HG03378 (cell line): Measurements from ENCODE around the gene CYBC1.
A peak's percentile ranks its signal among the peaks of the same experiment; 100 is the strongest.

Experiments used
- ATAC-seq: cut with Tn5 transposase; IDR thresholded peaks from one replicate; pipeline ENCODE4 v1.9.1; 2021; ENCODE audit warnings: mild to moderate bottlenecking, moderate library complexity; ENCODE audit not compliant: unreplicated experiment

Gene CYBC1

GRCh38 chr17:82450357-82451106 is at the start of gene CYBC1:
Gene CYBC1, minus strand, starts transcription at chr17:82450752. Its CDS starts 1,498 bp downstream, at chr17:82449254.
- peak; percentile 37 for ATAC-seq

DNA sequence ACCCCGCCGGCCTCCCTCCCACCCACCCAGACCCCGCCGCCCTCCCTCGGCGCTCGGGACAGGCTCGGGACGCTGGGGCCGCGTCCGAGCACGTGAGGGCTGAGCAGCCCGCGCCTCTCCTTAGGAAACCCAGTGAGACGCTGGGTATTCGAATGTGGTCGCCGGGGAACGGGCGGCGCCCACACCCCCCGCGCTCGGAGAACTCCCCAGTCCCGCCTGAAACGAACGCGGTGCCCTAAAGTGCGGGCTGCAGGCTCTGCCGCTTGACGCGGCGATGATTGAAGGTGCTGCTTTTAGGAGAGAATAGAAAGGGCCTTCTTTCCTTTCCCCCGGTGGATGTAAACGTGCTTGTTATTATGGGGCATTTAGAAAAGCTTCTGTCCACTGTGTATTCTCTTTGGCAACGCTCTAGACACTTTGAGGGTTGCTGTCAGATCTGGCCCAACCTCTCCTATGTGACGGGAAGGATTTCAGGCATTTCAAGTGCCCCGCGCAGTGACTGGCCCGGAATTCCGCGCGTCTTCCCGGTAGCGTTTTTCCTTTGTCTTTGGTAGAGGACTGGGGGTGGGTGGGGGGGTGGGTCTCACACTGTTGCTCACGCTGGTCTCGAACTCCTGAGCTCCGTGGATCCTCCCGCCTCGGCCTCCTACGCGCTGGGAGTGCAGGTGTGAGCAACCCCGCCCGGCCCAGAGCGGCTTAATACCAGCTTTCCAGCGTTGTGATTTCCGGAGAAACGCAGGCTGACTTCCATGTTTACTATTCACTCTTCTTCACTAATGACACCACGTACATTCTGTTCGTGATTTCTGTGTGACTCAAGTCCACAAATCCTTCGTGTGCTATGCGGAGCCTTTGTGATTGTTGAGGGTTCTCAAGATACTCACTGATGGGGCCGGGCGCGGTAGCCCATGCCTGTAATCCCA is 47.2 kb upstream of the CYBC1 start:
- no peak for ATAC-seq

DNA sequence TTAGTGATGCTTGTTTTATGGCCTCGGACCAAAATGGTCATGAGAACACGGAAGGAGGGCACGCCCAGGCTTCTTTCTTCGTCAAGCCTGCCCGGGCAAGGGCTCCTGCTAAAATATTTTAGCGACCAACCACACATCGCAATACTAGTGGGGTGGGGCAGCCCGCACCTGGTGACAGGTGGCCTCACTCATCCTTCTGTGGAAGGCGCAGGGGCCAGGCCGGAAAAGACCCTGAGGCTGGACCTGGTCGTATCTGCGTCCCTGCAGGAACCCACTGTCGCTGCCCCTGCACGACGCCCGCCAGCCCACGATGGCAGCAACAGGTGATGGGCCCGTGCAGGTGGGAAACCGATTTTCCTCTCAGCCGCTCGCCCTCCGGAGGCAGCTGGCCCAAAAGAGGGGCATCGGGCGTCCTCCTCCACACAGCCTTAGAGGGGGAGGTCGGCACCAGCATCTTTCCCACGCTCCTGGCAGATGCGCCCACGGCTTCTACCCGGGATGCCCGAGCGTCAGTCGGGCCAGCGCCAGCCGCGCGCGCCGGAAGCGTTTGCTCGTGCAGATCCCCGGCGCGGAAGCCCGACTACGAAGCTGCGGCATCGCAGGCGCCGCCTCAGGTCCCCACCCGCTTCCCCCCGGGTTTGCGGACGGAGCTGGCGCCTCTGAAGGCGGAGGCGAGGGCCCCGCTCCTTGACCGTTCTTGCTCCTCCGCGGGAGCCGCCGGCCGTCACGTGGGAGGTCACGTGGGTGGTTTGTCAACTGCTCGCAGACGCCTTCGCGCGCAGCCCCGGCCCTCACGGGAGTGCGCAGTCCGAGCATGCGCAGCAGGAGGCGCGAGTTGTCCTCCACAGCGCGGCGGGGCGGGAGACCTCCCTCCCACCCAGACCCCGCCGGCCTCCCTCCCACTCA is 46.2 kb upstream of the CYBC1 start:
- ATAC-seq = peak; percentile 46

DNA sequence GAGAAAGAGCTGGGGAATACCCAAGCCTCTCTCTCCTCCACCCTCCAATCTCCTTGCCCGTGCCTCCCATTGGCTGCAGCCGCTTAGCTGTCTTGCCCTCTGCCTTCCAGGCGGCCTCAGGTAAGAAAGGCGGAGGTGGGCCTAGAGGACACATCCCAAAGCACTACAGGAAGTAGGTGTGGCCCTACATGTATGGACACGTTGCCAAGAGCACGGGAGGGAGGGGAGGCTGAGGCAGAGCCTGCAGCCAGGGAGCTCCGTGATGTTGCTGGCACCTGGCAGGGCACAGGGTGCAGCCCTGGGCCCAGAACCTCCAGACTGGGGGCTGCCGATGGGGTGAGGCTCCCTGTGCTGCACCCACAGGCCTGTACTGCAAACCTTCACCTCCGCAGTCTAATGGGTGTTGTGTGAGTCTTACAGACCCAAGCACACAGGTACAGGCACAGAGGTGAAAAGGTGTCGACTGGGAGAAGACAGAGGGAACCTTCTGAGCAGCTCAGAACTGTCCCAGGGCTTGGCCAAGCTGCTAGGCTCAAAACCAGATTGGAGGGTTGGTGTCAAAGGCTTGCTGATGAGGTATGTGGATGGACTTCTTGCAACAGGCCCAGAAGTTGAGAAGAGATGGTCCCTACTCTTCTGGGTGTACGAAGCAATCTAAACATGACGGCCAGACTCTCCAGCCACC is 45.4 kb upstream of the CYBC1 start:
- ATAC-seq = no peak

- peak; percentile 42 for ATAC-seq
Observed at GRCh38 chr17:82494236-82495055, 43.9 kb upstream of the CYBC1 start.

- no peak for ATAC-seq
Observed at GRCh38 chr17:82493226-82493781, 42.8 kb upstream of the CYBC1 start.

DNA sequence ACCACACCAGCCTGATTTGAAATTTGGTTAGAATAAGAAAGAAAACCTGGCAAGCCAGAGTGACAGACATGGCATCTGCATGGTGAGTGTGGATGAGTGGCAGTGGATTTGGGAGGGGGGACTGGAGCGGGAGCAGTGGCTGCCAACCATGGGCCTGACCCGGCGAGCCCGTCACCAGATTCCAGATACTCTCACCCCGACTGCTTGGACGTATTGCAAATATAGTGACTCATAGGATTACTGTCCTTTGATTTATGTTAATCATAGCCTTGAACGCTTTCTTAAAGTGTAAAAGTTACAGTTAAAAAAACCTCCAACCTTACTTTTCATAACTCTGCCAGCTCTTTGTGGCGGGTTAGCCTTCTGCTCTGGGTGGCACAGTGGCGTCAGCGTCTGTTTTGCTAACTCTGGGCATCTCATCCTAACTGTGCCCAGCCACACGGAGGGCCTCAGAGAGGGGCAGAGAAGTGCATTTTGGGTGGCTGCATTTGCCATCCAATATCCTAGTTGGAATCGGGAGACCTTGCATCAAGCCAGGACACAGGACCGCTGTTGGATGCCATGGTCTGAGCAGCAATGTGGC is 42.2 kb upstream of the CYBC1 start:
- ATAC-seq = no peak

DNA sequence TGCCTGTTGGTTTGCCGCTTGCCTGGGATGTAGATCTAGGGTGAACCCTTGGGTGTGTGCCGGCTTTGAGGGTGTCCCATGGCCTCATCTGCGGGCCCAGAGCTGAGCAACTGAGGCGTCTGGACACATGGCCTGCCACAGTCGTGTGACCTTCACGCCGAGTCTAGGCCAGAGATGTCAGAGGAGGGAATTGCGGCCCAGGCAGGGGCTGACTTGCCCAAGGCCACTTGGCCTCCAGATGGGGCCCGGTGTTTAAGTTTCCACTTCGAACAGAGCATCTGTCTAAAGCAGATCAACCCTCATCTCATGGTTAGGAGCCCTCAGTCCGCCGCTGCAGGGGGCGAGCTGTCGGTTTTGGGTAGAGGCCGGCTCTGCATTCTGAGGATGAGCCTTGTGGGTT is 41.0 kb upstream of the CYBC1 start:
- no peak for ATAC-seq

GRCh38 chr17:82491196-82491530 is 40.6 kb upstream of the CYBC1 start:
- ATAC-seq = no peak

DNA sequence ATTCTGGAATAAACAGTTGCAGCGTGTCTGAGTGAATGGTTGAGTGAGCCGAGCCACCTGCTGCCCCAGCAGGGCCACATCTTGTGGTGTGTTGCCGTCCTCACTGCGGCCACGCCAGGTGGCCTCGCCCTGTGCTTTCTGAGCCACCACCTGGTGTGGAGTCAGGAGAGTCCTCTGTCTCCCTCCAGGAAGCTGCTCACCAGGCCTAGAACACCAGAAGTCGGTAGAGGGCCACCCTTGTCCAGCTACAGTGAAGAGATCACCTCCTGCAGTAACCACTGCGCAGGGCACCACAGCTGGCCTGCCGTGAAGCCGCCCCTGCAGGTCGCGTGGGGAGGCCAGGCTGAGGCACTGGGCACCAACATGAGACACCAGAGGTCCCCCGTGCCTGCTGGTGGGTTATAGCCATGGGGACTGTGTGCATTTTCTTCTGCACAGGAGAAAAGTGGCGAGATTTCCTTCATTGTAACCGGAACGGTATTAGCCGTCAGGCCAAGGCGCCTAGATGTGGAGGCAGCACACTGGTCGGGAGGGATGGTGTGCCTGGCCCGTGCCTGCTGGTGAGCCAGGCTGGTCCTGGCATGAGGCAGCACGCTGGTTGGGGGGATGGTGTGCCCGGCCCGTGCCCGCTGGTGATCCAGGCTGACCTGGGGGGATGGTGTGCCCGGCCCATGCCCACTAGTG is 40.1 kb upstream of the CYBC1 start:
- ATAC-seq = no peak

DNA sequence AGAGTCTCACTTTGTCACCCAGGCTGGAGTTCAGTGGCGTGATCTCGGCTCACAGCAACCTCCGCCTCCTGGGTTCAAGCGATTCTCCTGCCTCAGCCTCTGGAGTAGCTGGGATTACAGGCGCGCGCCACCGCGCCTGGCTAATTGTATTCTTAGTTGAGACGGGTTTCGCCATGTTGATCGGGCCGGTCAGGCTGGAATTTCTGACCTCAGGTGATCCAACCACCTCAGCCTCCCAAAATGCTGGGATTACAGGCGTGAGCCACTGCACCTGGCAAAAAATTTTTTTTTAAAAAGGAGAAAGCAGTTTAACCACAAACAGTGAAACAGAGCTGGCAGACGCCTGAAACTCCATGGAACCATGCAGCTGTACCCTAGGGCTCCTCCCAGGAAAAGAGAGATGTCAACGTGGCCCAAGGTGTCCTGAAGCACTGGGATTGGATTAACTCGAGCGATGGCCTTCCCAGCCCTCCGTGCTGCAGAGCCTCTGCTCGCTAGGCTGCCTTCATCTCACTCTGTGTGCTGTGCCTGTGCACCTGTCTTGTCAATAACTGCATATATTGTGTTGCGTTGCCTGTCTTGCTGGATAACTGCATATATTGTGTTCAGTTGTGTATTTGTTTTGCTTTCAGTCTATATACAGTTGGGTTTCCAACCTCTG is 39.4 kb upstream of the CYBC1 start:
- ATAC-seq = no peak

DNA sequence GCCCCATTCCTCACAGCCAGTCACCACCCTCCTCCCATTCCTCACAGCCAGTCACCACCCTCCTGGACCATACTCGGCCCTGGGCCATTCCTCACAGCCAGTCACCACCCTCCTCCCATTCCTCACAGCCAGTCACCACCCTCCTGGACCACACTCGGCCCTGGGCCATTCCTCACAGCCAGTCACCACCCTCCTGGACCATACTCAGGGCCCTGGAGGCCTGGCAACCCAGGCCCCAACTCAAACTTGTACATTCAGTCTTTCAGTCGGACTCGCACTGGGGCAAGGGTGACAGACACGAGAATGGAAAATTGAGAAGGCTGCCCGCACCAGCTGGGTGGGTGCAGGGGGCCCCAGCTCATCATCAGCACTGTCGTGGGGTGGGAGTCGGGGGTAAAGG is 38.6 kb upstream of the CYBC1 start:
- no peak for ATAC-seq

DNA sequence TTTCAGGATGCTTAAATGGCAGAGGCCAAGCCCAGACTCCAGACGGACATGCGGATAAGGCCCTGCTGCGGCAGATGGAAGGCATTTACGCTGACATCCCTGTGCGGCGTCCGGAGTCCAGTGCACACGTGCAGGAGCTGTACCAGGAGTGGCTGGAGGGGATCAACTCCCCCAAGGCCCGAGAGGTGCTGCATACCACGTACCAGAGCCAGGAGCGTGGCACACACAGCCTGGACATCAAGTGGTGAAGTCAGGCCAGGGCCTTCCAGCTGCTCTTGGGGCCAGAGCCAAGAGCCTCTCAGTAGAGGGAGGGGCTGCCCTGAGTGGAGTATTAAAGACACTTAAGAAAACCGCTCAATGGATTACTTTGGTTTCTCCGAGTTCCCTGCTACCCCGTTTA is 37.4 kb upstream of the CYBC1 start:
- no peak for ATAC-seq

- ATAC-seq = no peak
Observed at GRCh38 chr17:82486231-82487094, 35.9 kb upstream of the CYBC1 start.

DNA sequence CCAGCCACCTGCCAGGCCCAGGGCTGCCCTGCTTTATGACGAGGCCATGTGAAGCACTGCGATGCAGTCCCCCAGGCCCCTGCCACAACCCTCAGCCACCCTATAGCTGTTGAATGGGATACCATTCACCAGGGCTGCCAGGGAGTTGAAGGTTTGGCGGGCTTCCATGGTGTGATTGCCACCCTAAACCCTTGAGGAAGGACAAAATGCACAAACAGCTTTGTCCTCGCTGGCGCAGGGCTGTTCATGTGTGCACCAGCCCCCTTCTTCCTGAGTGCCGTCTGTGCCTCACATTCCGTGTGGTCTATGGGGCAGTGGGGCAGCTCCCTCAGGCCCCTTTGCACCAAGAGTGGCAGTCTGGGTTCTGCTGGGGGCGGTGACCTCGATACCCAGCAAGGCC is 33.3 kb upstream of the CYBC1 start:
- no peak for ATAC-seq

- no peak for ATAC-seq
Observed at GRCh38 chr17:82483204-82483660, 32.7 kb upstream of the CYBC1 start.

GRCh38 chr17:82480318-82480717 is 29.8 kb upstream of the CYBC1 start:
- no peak for ATAC-seq
